Tibial nerve (tissue), 4 donors: ENCODE results near the gene EXOC2. TPM values are rescaled to one million over a fixed set of nuclear protein-coding genes. Genes with fewer than 3 reads are reported as not detected.
A peak's percentile ranks its signal among the peaks of the same experiment; 100 is the strongest.

Experiments
- DNase-seq, 2 donors: peaks; one replicate each; pipeline ENCODE4 v3.0.0-alpha.2; 2019; ENCODE audit warnings: low spot score in 2 of 2
- H3K27ac ChIP-seq, 4 donors: fragments of 200-600 bp; sonication (generic) in 3 of 4; one replicate each; pipeline ENCODE4 v1.5.1; 2017 to 2019; ENCODE audit warnings: mild to moderate bottlenecking in 1 of 4
- H3K27me3 ChIP-seq, 2 donors: fragments of 200-600 bp; sonication (generic) in 1 of 2; one replicate each; pipeline versions ENCODE4 v1.5.1 to v1.6.0; 2017 to 2019
- H3K36me3 ChIP-seq, 3 donors: fragments of 200-600 bp; sonication (generic); one replicate each; pipeline ENCODE4 v1.5.1; 2018 to 2019
- H3K4me1 ChIP-seq, 4 donors: fragments of 200-600 bp; sonication (generic) in 3 of 4; one replicate each; pipeline ENCODE4 v1.5.1; 2017 to 2019
- H3K4me3 ChIP-seq, 4 donors: fragments of 200-600 bp; sonication (generic) in 3 of 4; one replicate each; pipeline ENCODE4 v1.5.1; 2017 to 2019; ENCODE audit warnings: mild to moderate bottlenecking in 1 of 4, moderate library complexity in 1 of 4
- H3K9me3 ChIP-seq, 4 donors: fragments of 200-600 bp; sonication (generic) in 3 of 4; one replicate each; pipeline ENCODE4 v1.5.1; 2017 to 2019
- CTCF ChIP-seq, 5 experiments: fragments of 200-600 bp in 3 of 5; fragments of 450-650 bp in 2 of 5; sonication (generic) in 3 of 5; IDR thresholded peaks; one replicate each; pipeline ENCODE4 v1.5.1; 2016 to 2019; ENCODE audit warnings: antibody characterized with exemption in 5 of 5, mild to moderate bottlenecking in 3 of 5, moderate library complexity in 2 of 5
- EP300 ChIP-seq, 2 donors: sonication (generic); formaldehyde crosslinking; IDR thresholded peaks; one replicate each; pipeline ENCODE4 v1.6.1; 2017; ENCODE audit warnings: antibody characterized with exemption in 2 of 2, mild to moderate bottlenecking in 1 of 2
- POLR2A ChIP-seq, 2 donors: fragments of 450-650 bp; IDR thresholded peaks; one replicate each; pipeline ENCODE4 v1.6.1; 2017; ENCODE audit warnings: antibody characterized with exemption in 2 of 2, mild to moderate bottlenecking in 2 of 2, moderate library complexity in 2 of 2
- WGBS, 2 donors: methylation state at CpG; one replicate each; pipeline ENCODE4 v1.1.5; 2018; 5-methylcytosine and 5-hydroxymethylcytosine counted together
- total RNA-seq, 4 donors: library from RNA; depleted of rRNA; stranded (reverse); fragments of >200 nt; gene quantifications; one replicate each; pipeline ENCODE4 v1.1.0, GENCODE V29; 2016

Gene EXOC2
- total RNA-seq, 4 donors from 2014 or later = 20.8 to 30.0 (median 24.1) TPM

- no peaks in the 10 kb centered on the region for H3K36me3 ChIP-seq
- 68% methylated on average over 8 to 9 of the region's 9 CpGs for WGBS, 2 donors
- H3K4me1 ChIP-seq = peaks cover 0 to 24% (median 0%) of the 10 kb centered on the region in 4 donors
- TF ChIP-seq EP300 (IDR thresholded peaks at IDR 0.05) (peak in 1 of 2 donors; percentile 7), CTCF (IDR thresholded peaks at IDR 0.05) (no peak)
- no peaks in the 10 kb centered on the region for H3K9me3 ChIP-seq
- no peak overlapping the region for H3K27ac ChIP-seq
- DNase-seq = peak; percentile 27 to 35
- no peak overlapping the region for H3K4me3 ChIP-seq
- H3K27me3 ChIP-seq = no peaks in the 10 kb centered on the region
Measured at GRCh38 chr6:452301-453067, 240.5 kb downstream of the EXOC2 start.

GRCh38 chr6:451847-452246 lies 241.1 kb downstream of the EXOC2 start:
- H3K27ac ChIP-seq = no peak overlapping the region
- 93 to 94% methylated on average over 8 of the region's 8 CpGs for WGBS, 2 donors
- TF ChIP-seq CTCF (IDR thresholded peaks at IDR 0.05) (no peak), EP300 (IDR thresholded peaks at IDR 0.05) (no peak), POLR2A (IDR thresholded peaks at IDR 0.05) (no peak)
- no peak overlapping the region for H3K4me3 ChIP-seq
- no peaks in the 10 kb centered on the region for H3K27me3 ChIP-seq
- H3K9me3 ChIP-seq = no peaks in the 10 kb centered on the region
- H3K36me3 ChIP-seq = no peaks in the 10 kb centered on the region
- H3K4me1 ChIP-seq = peaks cover 0 to 24% (median 0%) of the 10 kb centered on the region in 4 donors
- DNase-seq = no peak

- H3K9me3 ChIP-seq = no peaks in the 10 kb centered on the region
- no peak overlapping the region for H3K27ac ChIP-seq
- WGBS, 2 donors = 91 to 93% methylated on average over 12 of the region's 12 CpGs
- peaks cover 0 to 24% (median 0%) of the 10 kb centered on the region in 4 donors for H3K4me1 ChIP-seq
- H3K36me3 ChIP-seq = no peaks in the 10 kb centered on the region
- no peaks in the 10 kb centered on the region for H3K27me3 ChIP-seq
- DNase-seq = no peak
- H3K4me3 ChIP-seq = no peak overlapping the region
- TF ChIP-seq EP300 (IDR thresholded peaks at IDR 0.05) (no peak), CTCF (IDR thresholded peaks at IDR 0.05) (no peak), POLR2A (IDR thresholded peaks at IDR 0.05) (no peak)
Measured at GRCh38 chr6:451336-451735, 241.6 kb downstream of the EXOC2 start.

- H3K27ac ChIP-seq = no peak overlapping the region
- no peaks in the 10 kb centered on the region for H3K27me3 ChIP-seq
- no peaks in the 10 kb centered on the region for H3K9me3 ChIP-seq
- WGBS, 2 donors = 90 to 92% methylated on average over 56 to 60 of the region's 62 CpGs
- DNase-seq = no peak
- peaks cover 0 to 22% (median 0%) of the 10 kb centered on the region in 4 donors for H3K4me1 ChIP-seq
- no peaks in the 10 kb centered on the region for H3K36me3 ChIP-seq
- no peak overlapping the region for H3K4me3 ChIP-seq
- TF ChIP-seq CTCF (IDR thresholded peaks at IDR 0.05) = no peak
- TF ChIP-seq POLR2A (IDR thresholded peaks at IDR 0.05) = no peak
- no peak for TF ChIP-seq EP300 (IDR thresholded peaks at IDR 0.05)
Measured at GRCh38 chr6:449486-450419, 243.2 kb downstream of the EXOC2 start.

GRCh38 chr6:449057-449430 lies 243.9 kb downstream of the EXOC2 start:
- Histone ChIP-seq H3K27ac (no peak overlapping the region), H3K27me3 (no peaks in the 10 kb centered on the region), H3K4me3 (no peak overlapping the region), H3K9me3 (no peaks in the 10 kb centered on the region), H3K4me1 (peaks cover 0 to 17% (median 0%) of the 10 kb centered on the region in 4 donors), H3K36me3 (no peaks in the 10 kb centered on the region)
- TF ChIP-seq CTCF (IDR thresholded peaks at IDR 0.05) (no peak), EP300 (IDR thresholded peaks at IDR 0.05) (no peak), POLR2A (IDR thresholded peaks at IDR 0.05) (no peak)
- WGBS, 2 donors = 76 to 78% methylated on average over 6 to 9 of the region's 12 CpGs
- no peak for DNase-seq
